Inflammatory macrophage treated with lipopolysaccharide for 1 hour (primary cell): Measurements from ENCODE around the gene PLK5.

Experiments
- DNase-seq, 2 donors: peaks; one replicate each; pipeline ENCODE4 v3.0.0-alpha.2; 2020 to 2022

The PLK5 gene

DNA sequence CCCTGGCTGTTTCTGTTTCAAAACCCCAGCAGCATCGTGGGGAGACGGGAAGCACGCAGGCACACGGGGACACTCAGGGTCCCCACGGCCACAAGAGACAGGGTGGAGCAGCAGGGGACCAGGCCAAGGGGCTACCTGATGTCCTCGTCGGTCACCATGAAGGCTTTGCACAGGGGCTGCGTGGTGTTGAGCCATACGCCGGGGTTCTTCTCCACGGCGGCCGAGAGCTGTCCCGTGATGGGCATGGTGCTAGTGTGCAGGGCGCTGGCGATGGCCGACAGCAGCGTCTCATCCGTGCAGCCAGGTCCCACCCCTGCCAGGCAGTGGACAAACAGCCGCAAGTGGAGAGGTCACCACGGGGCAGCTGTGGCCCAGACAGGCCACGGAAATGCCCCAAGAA is 57.1 kb downstream of the PLK5 start:
- DNase-seq, result no peak

- DNase-seq, result no peak
Measured at GRCh38 chr19:1582201-1582600, 58.3 kb downstream of the PLK5 start.

DNA sequence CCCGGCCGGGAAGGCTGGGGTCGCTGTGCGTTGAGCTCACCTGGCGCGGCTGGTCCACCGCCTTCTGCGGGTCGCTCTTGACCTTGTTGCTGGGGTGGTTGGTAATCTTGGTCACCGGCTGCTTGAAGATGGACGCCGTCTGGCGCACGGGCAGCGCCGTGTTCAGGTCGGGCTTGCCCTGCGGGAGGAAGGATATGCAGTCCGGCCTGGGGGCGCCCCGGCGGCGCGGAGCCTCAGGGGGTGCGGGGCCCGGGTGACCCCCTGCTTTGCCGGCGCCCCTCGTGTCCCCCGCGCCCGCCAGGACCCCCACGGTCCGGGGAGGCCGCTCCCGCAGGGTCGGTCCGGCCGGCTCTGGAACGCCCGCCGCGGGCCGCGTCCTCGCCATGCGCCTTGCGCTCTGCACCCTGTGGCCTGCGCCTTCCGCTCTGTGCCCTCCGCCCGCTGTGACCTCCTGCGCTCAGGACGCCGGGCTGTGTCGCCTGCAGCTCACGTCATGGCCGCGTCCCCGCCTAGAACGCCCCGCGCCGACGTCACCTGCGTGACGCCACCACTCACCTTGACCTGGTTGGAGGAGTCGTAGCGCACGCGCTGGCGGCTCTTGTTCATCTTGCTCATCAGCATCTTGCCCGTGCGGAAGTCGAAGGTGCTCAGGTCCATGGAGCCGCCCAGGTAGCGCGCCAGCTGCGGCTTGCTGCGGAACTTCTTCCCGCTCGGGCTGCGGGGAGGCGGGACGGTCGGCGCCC is 60.8 kb downstream of the PLK5 start:
- no peak for DNase-seq

GRCh38 chr19:1585243-1585580 is 61.3 kb downstream of the PLK5 start:
- DNase-seq, result no peak
